Colonic mucosa (tissue), 4 donors: ENCODE measurements around the gene CCDC178. TPM values are rescaled to one million over a fixed set of nuclear protein-coding genes. Genes with fewer than 3 reads are reported as not detected.

Experiments used
- DNase-seq: peaks from one replicate; pipeline ENCODE4 v3.0.0-alpha.2; 2020
- H3K27ac ChIP-seq: fragments of 200-600 bp; one replicate; pipeline ENCODE4 v1.8.0; 2021
- H3K27me3 ChIP-seq: fragments of 200-600 bp; one replicate; pipeline ENCODE4 v1.8.0; 2021
- H3K36me3 ChIP-seq: fragments of 200-600 bp; one replicate; pipeline ENCODE4 v1.8.0; 2021
- H3K4me1 ChIP-seq: fragments of 200-600 bp; one replicate; pipeline ENCODE4 v1.8.0; 2021; ENCODE audit warnings: mild to moderate bottlenecking
- H3K4me3 ChIP-seq: fragments of 200-600 bp; one replicate; pipeline ENCODE4 v1.8.0; 2021
- H3K9ac ChIP-seq, 2 donors: one replicate each; pipeline ENCODE4 v1.7.0; 2013; ENCODE audit warnings: control low read depth in 2 of 2, low read depth in 2 of 2, low read length in 2 of 2
- H3K9me3 ChIP-seq: fragments of 200-600 bp; one replicate; pipeline ENCODE4 v1.8.0; 2021
- intact Hi-C: fragments of 100-400 bp; cut with DNase I; formaldehyde crosslinking; loops from one replicate; pipeline ENCODE4 v1.14.1; 2022
- total RNA-seq, 2 donors: library from RNA; stranded (reverse); fragmentation: NEBNext Ultra II Directional in 1 of 2; extraction: Animal tissue kit (Norgen Biotek cat#: 25700) in 1 of 2; gene quantifications; one replicate each; pipeline ENCODE4 v1.2.1, GENCODE V29; 2021
- TF ChIP-seq, protein P1 (sequence below): fragments of 200-600 bp; IDR thresholded peaks from one replicate; pipeline ENCODE4 v1.8.0; 2022; ENCODE audit warnings: antibody characterized with exemption, mild to moderate bottlenecking
- donor health status: healthy.
- donor health status: DM: no; HTN: no; CAD: no.
- donor health status: DM: no; HTN: no; CAD: no.

Gene CCDC178, protein sequence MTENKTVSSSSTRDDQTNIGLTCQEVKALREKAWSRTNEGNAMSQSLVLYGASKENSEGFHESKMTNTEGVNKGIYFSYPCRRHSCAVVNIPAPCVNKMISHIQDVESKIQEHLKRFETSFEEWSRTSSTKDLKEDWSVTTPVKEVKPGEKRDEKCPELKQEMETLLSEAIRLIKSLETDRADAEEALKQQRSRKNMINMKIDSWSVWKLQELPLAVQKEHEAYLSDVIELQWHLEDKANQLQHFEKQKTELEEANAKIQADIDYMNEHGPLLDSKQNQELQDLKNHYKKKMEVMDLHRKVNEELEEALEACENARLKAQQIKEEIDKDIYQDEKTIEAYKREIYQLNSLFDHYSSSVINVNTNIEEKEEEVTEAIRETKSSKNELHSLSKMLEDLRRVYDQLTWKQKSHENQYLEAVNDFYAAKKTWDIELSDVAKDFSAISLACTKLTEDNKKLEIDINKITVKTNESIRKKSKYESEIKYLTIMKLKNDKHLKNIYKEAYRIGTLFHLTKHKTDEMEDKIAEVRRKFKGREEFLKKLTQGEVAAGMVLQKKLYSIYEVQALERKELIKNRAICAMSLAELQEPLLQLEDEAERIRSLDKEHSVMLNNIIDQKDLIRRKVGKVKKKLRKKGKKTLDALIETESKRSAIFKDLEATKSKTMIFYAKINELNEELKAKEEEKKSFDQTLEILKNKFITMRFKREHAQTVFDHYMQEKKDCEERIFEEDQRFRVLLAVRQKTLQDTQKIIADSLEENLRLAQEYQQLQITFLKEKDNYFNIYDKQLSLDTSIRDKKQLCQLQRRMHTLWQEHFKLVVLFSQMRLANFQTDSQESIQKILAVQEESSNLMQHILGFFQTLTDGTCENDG
- total RNA-seq, result not detected

DNA sequence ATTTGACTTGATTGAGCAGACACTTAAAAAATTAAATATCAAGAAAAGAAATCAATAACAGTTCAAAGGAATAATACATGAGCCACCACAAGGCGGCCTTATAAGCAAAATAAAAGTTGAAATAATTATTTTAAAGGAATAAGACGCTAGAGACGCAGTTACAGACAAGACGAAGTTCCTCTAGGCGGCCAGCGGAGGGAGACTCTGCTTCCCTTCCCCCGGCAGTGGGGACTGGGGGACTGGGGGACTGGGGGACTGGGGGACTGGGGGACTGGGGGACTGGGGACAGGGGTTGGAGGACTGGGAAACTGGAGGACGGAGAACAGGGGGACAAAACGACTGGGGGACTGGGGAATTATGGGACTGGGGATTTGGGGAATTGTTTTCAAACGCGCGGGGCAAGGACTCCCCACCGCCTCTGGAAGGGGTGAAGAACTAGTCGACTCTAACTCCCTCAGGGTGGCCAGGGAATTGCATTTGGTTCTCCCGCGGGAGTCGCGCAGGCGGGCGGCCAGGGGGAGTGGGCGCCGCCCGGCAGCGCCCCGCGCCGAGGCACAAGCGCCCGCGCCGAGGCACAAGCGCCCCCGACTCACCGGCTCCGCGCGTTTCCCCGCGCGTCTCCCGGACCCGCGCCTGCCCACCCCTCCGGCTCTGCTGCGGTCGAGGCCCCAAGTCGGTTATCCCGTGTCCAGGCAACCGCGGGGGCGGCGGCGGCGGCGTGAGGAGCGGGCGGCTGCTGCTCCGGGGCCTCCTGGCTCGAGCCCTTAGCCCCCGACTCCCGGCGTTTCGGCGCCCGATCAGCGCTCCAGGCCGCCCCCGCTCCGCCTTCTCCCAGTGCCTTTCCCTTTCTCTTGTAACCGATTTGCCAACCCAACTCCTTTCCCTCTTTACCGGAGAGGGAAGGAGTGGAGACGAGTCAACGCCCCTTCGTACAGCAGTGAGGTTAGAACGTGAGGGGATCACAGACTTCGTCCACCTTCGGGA is at the start of gene CCDC178:
Gene CCDC178, minus strand, starts transcription at position 662 of the 984 bp plus-strand sequence. CDS start 28,633 bp downstream, outside the sequence.
- Histone ChIP-seq H3K27me3 (peaks cover 13% of the 10 kb centered on the region), H3K4me1 (no peaks in the 10 kb centered on the region), H3K27ac (no peak within 1 kb of the TSS), H3K9ac (peak within 1 kb of the TSS in 1 of 2 donors; percentile 24), H3K4me3 (peak within 1 kb of the TSS; percentile 46), H3K36me3 (no peaks in the 10 kb centered on the region), H3K9me3 (no peaks in the 10 kb centered on the region)
- DNase-seq, result peak; percentile 32
- TF ChIP-seq, protein P1, sequence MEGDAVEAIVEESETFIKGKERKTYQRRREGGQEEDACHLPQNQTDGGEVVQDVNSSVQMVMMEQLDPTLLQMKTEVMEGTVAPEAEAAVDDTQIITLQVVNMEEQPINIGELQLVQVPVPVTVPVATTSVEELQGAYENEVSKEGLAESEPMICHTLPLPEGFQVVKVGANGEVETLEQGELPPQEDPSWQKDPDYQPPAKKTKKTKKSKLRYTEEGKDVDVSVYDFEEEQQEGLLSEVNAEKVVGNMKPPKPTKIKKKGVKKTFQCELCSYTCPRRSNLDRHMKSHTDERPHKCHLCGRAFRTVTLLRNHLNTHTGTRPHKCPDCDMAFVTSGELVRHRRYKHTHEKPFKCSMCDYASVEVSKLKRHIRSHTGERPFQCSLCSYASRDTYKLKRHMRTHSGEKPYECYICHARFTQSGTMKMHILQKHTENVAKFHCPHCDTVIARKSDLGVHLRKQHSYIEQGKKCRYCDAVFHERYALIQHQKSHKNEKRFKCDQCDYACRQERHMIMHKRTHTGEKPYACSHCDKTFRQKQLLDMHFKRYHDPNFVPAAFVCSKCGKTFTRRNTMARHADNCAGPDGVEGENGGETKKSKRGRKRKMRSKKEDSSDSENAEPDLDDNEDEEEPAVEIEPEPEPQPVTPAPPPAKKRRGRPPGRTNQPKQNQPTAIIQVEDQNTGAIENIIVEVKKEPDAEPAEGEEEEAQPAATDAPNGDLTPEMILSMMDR, result peak; percentile 15
- intact Hi-C loops, result loop anchor here (10.0 kb wide), 1 partner anchor 134 kb away; the partner anchor contains the start of gene ASXL3

- H3K9me3 ChIP-seq, result no peaks in the 10 kb centered on the region
- H3K27me3 ChIP-seq, result no peaks in the 10 kb centered on the region
- H3K4me3 ChIP-seq, result no peak overlapping the region
- H3K4me1 ChIP-seq, result no peaks in the 10 kb centered on the region
- no peak for DNase-seq
- no peak overlapping the region for H3K27ac ChIP-seq
- TF ChIP-seq, protein P1, result no peak
- no peaks in the 10 kb centered on the region for H3K36me3 ChIP-seq
- no peak overlapping the region for H3K9ac ChIP-seq
- intact Hi-C loops, result no loop called here
These were observed 43.4 kb upstream of the CCDC178 start for GRCh38 chr18:33483908-33484307.

- TF ChIP-seq, protein P1, result no peak
- H3K9ac ChIP-seq, result no peak overlapping the region
- no peak for DNase-seq
- no peaks in the 10 kb centered on the region for H3K27me3 ChIP-seq
- H3K9me3 ChIP-seq, result no peaks in the 10 kb centered on the region
- intact Hi-C loops, result no loop called here
- H3K27ac ChIP-seq, result no peak overlapping the region
- no peaks in the 10 kb centered on the region for H3K4me1 ChIP-seq
- no peaks in the 10 kb centered on the region for H3K36me3 ChIP-seq
- H3K4me3 ChIP-seq, result no peak overlapping the region
These were observed 32.0 kb upstream of the CCDC178 start for GRCh38 chr18:33472509-33472908.

DNA sequence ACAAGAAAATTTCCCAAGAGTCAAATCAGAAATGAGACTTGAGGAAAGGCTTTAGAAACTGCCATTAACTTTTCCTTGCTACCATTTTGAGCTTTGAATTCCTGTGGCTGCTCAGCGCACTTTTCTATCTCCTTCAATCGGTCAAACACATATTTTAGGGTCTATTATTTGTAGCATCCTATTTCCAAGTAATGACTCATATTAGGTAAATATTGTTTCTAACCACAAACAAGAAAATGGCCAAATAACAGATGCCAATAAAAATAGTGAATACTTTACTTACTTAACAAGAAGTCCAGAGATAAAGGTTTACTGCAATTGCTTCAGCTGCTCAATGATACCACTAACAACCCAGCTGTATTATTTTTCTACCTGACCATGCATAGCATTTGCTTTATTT is 29.7 kb upstream of the CCDC178 start:
- Histone ChIP-seq H3K27me3 (no peaks in the 10 kb centered on the region), H3K27ac (no peak overlapping the region), H3K4me3 (no peak overlapping the region), H3K9me3 (no peaks in the 10 kb centered on the region), H3K36me3 (no peaks in the 10 kb centered on the region), H3K9ac (no peak overlapping the region), H3K4me1 (no peaks in the 10 kb centered on the region)
- intact Hi-C loops, result no loop called here
- no peak for DNase-seq
- TF ChIP-seq, protein P1, result no peak
